ENCODE results near the gene UGGT1.
"Not testable (repeated sequence)": the region's sequence is repeated elsewhere in the genome, so short reads cannot be mapped to it uniquely, and the experiment has no call there.

- TF ChIP-seq POLR2AphosphoS5, POLR2A, CTCF (IDR thresholded peaks at IDR 0.05): not testable (repeated sequence)
These were observed 117.8 kb downstream of the UGGT1 start for GRCh38 chr2:128208631-128209324.
